NOMO-1 (cell line): ENCODE results near the gene TOP2A.

Experiments used
- DNase-seq, 2 experiments: peaks; one replicate each; lab custom pipeline; 2025; ENCODE audit not compliant: unreplicated experiment in 2 of 2; lab: John Stamatoyannopoulos, UW

TOP2A gene

GRCh38 chr17:40452921-40453378 is 35.3 kb upstream of the TOP2A start:
- DNase-seq = no peak

- no peak for DNase-seq
Measured at GRCh38 chr17:40452216-40452787, 34.6 kb upstream of the TOP2A start.

- no peak for DNase-seq
Measured at GRCh38 chr17:40451420-40451819, 33.7 kb upstream of the TOP2A start.

- DNase-seq = peak; percentile 6 to 16
Measured at GRCh38 chr17:40450175-40450574, 32.5 kb upstream of the TOP2A start.

GRCh38 chr17:40448639-40449261 is 31.1 kb upstream of the TOP2A start:
- no peak for DNase-seq

- peak; percentile 33 to 42 for DNase-seq
Measured at GRCh38 chr17:40448213-40448638, 30.5 kb upstream of the TOP2A start.

GRCh38 chr17:40447806-40448205 is 30.1 kb upstream of the TOP2A start:
- no peak for DNase-seq

GRCh38 chr17:40447148-40447644 is 29.5 kb upstream of the TOP2A start:
- no peak for DNase-seq

GRCh38 chr17:40445751-40446468 is 28.2 kb upstream of the TOP2A start:
- no peak for DNase-seq

- no peak for DNase-seq
Measured at GRCh38 chr17:40443988-40444899, 26.5 kb upstream of the TOP2A start.

- DNase-seq = peak; percentile 68 to 80
Measured at GRCh38 chr17:40443196-40443987, 25.7 kb upstream of the TOP2A start, which contains the start of gene IGFBP4. Gene IGFBP4, plus strand, starts transcription at chr17:40443450. Its CDS starts 286 bp downstream, at chr17:40443736.

GRCh38 chr17:40442392-40443195 is 24.9 kb upstream of the TOP2A start:
- DNase-seq = no peak

GRCh38 chr17:40440166-40440565 is 22.5 kb upstream of the TOP2A start:
- no peak for DNase-seq

GRCh38 chr17:40437095-40437732 is 19.5 kb upstream of the TOP2A start:
- no peak for DNase-seq

GRCh38 chr17:40436636-40437035 is 18.9 kb upstream of the TOP2A start:
- peak; percentile 29 to 45 for DNase-seq

- DNase-seq = peak; percentile 9 to 11
Measured at GRCh38 chr17:40433551-40434415, 16.1 kb upstream of the TOP2A start.

GRCh38 chr17:40432864-40433528 is 15.3 kb upstream of the TOP2A start:
- no peak for DNase-seq
